GM21619 (cell line): ENCODE results near the gene FAF1.
"Not testable (repeated sequence)": the region's sequence is repeated elsewhere in the genome, so short reads cannot be mapped to it uniquely, and the experiment has no call there.

Source experiments
- ATAC-seq: cut with Tn5 transposase; IDR thresholded peaks from one replicate; pipeline ENCODE4 v1.9.1; 2021; ENCODE audit not compliant: unreplicated experiment

FAF1 gene

DNA sequence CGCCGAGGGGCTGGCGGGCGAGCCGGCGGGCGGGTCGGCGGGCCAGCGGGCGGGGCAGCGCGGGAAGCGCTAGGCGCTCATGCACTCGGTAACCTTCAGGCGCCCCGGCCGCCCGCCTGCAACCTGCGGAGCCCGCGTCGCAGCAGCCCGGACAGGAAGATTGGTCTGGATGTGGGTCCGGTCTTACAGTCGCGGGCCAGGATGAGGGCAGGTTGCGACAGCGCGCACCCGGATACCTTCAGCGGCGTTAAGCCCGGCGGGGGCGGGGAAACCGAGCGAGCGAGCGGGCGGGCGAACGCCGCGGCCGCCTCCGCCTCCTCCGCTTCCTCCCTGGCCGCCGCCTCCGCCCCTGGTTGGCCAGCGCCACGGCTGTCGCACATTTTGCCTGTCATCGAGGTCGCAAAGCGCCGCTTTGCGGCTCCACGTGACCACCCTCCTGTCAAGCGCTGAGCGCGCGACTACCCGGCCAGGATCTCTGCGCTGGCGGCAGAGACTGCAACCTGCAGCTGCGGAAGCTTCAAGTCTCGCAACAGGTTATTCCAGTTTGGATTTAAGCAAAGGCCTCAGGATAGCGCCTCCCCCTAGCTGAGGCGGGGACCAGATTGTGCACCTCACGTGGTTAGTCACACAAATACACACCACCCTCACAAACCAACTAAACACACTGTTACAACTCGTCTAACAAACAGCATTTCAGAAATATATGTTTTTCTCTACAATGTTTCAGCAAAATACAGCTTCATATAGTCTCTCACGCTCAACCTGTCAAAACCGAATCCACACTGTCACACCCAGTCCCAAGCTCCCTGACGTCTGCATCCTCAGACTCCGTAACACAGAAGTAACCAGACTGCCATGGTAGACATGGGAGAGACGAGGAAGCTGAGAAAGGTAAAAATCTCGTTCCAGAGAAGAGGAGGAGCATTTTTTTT lies at the start of gene FAF1:
Gene FAF1, minus strand, starts transcription at position 355 of the 932 bp plus-strand sequence. CDS start 456 bp downstream, outside the sequence.
- ATAC-seq = peak; percentile 89

DNA sequence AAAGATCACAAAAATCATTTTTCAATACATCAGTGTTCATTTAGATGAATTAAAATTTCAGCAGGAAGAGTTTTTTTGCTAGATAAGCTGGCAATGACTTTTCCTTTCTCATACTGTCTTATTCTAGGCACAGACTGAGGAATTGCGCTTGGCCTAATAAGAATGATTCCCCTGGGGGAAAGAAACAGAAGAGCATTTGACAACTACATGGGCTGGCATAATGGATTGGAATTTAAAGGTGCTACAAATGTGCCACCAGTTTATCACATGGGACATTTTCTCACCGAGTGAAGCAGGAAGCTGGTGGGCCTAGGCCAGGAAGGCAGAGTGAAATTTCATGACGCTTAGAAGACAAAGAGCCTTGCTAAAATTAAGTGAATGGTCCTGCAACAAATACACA lies 49.3 kb upstream of the FAF1 start:
- no peak for ATAC-seq

DNA sequence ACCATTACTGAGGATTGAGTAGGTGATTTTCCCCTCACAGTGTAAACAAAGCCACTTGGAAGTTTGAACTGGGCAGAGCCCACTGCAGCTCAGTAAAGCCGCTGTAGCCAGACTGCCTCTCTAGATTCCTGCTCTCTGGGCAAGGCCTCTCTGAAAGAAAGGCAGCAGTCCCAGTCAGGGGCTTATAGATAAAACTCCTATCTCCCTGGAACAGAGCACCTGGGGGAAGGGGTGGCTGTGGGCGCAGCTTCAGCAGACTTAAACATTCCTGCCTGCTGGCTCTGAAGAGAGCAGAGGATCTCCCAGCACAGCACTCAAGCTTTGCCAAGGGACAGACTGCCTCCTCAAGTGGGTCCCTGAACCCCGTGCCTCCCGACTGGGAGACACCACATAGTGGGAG lies 45.5 kb upstream of the FAF1 start:
- ATAC-seq = not testable (repeated sequence)

DNA sequence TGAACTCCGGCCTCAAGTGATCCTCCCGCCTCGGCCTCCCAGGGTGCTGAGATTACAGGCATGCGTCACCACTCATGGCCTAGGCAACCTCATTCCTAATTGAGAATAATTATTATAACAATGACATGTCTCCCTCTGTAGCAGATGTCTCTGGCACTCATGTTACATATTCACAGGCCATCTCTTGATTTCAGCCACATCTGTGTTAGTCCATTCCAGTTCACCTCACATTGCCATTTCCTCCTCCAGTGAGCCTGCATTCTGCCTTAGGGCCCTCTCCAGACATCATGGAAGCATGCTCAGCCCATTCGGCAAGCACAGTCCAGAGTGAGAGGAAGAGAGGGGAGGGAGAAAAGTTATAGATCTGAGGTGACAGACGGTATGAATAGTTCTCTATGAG lies 42.4 kb upstream of the FAF1 start:
- no peak for ATAC-seq

DNA sequence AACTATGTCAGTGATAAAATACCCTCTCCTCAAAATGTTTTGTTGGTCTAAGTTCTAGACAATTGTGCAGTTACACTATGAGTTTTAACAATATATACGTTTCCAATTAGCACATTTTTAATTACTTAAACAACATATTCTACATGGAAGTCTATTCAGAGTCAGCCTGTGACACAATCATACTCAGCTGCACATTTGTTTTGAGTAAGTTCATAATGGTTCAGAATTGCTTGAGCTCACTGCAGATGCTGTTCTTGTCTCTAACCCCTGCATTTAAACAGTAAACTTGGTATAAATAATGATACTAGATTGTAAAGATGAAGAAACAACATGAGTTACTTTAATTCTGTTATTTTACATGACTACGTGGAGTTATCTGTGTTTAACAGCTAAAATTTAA lies 40.6 kb upstream of the FAF1 start:
- ATAC-seq = no peak

DNA sequence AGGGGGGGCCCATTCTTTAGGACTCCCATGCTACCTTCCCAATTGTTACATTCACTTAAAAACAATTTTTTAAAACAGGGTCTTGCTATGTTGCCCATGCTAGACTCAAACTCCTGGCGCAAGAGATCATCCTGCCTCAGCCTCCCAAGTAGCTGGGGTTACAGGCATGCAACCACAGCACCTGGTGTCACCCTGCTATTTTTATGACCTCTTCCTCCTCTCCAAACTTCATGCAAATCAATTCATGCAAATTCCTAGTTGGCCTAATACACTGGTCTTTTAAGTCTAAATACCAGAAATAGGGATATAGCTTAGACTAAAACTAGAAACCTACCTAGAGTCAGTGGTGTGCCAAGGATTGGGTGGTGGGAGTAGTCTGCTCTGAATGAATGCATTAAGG lies 40.1 kb upstream of the FAF1 start:
- ATAC-seq = peak; percentile 89

DNA sequence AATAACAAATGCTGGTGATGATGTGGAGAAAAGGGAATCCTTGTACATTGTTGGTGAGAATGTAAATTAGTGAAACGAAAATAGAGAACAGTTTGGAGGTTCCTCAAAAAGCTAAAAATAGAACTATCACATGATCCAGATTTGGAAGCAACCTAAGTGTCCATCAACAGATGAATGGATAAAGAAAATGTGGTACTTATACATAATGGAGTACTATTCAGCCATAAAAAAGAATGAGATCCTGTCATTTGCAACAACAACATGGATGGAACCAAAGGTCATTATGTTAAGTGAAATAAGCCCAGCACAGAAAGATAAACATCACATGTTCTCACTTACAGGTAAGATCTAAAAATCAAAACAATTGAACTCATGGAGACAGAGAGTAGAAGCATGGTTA lies 39.3 kb upstream of the FAF1 start:
- ATAC-seq = not testable (repeated sequence)

DNA sequence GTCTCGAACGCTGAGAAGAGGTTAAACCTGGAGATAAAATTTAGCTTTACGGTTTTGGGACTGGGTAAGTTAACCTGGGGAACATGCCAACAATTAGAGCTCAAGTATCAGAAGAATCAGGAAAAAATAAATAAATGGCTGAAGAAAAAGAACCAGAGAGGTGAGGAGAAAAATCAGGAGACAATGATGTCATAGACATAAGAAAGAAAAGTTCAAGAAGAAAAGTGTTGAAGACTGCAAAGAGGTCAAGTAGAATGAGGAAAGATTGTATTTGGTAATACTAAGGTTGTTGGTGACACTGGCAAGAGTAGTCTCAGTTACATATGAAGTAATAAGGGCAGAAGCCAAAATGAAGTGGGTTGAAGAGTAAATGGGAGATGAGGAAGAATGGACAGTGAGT lies 36.0 kb upstream of the FAF1 start:
- ATAC-seq = no peak

DNA sequence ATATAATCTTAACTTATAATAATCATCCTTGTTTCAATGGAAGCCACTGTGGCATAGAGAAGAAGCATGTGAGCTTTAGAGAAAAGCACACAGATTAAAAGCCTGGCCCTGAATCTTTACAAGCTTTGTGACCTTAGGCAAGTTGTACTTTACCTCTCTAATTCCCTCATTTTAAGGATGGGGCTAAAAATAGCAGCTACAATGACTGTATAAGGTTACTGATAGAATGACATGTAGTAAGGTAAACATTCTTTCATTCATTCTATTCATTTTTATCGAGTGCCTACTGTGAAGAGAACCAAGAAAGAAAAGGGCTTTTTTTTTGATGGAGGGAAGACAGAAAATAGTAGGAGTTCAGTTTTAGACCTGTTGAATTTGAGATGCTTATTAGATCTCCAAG lies 35.6 kb upstream of the FAF1 start:
- no peak for ATAC-seq

DNA sequence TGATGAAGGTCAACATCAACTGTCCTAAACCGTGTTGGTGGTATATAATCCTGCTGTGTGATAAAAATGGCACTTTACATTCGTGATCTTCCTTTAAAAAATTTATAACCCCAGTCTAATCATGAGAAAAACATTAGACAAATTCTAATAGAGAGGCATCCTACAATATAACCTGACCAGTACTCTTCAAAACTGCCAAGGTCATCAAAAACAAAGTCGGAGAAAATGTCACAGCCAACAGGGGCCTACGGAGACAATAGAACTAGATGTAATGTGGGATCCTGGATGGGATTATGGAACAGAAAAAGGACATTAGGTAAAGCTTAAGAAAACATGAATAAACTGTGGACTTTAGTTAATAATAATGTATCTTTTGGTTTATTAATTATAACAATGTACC lies 34.9 kb upstream of the FAF1 start:
- ATAC-seq = no peak

DNA sequence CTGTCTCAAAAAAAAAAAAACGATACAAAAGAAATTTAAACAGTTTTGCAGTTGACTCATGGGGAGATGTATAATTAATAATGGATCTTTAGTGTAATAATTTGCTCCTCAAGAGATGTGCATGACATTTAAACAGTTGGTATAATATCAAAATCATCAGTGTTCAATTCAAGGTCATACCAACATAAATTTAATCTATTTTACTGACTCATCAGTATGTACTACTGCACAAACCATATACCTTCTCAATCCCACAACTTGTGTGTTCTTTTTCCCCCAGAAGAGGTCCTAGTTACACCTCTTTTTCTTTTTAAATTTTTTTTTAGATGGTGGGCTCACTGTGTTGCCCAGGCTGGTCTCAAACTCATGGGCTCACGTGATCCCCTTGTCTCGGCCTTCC lies 33.6 kb upstream of the FAF1 start:
- ATAC-seq = no peak

DNA sequence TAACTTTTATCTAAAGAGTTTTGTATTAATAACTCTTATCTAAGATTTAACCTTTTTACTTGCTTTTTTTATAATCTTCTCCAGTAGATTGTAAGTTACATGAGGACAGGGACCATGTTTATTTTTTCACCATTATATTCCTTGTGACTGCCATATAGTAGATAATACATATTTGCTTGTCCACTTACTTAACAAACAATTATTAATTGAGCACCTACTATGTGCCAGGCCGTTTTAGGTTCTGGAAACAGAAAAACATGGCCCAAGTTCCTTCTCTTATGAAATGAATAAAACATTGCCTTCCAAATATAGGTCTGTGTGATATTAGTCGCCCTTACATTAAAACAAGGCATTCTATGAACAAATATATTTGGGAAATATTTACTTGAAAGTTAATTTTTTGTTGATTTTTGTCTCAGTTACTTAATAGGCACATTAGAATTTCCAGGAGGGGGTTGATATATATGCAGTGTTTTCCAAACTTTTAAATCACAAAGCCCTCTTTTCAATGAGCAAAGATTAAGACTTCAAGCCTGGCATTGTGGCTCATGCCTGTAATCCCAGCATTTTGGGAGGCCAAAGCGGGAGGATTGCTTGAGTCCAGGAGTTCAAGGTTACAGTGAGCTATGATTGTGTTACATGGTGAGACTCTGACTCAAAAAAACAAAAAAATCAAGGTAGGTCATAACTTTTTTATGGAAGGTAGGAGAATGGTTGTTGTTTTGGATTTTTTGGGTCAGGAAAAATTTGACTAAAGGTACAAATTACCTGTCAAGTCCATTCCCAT lies 32.7 kb upstream of the FAF1 start:
- no peak for ATAC-seq

DNA sequence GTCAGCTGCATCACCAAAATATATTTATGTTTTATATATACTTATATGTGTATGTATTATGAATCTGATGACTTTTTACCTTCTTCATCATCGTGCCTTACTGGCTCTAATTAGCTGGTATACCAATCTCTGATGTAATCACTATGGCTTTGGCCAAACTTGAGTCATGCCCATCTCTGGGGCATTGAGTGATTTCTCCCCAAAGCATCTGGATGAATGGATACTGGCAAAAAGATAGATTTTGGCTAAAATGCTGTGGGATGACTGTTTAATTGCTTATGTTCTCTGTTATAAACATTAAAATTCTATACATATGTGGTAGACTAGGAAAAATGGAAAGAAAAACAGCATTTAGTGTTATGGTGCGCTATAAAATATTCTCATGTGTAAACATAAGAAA lies 29.6 kb upstream of the FAF1 start:
- no peak for ATAC-seq

DNA sequence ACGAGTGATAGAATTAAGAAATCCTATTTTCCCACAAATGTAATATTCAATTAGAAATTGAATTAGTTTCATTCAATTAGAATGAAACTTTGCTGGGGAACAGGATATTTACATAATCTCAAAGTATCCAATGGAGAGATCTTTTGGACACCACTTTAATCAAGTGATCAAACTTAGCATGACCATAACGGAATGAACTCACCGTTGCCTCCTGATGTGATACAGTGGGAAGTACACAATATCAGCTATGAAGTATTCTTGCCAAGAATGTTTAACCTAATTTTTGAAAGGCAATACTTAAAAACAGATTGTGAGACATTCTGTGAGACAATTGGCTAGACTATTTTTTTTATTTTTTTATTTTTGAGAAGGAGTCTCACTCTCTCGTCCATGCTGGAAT lies 26.6 kb upstream of the FAF1 start:
- ATAC-seq = no peak

DNA sequence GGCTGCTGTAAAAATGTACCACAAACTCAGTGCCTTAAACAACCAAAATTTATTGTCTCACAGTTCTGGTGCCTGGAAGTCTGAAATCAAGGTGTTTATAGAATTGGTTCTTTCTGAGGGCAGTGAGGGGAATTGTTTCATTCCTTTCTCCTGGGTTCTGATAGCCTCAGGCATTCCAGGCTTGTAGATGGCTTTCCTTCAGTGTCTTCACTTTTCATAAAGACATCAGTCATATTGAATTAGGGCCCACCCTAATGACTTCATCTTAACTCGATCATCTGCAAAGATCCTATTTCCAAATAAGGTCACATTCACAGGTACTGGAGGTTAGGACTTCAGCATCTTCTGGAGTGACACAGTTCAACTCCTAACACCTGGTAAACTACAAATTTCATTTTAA lies 25.0 kb upstream of the FAF1 start:
- ATAC-seq = no peak

DNA sequence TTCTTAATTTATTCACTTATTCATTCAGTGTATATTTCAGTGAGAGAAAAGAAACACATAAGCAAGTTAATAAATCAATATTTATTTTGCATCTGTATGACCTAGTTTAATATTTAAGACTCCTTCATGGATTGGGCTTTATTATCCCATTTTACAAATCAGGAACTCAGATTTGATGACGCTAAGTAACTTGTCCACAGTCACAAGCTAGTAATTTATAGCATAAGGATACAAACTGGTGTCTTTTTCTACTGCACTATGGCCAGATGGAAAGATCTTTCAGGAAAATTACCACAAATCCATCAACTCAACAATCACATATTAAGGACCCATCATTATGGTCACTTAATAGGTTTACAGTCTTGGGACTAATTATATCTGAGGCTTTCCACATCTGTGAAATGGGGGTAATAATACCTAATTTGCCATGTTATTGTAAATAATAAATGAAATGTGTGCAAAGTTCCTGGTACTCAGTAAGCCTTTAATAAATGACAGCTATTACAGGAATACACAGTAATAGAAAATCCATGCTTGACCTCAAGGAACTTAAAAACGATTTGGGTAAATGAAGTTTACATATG lies 23.2 kb upstream of the FAF1 start:
- ATAC-seq = no peak

DNA sequence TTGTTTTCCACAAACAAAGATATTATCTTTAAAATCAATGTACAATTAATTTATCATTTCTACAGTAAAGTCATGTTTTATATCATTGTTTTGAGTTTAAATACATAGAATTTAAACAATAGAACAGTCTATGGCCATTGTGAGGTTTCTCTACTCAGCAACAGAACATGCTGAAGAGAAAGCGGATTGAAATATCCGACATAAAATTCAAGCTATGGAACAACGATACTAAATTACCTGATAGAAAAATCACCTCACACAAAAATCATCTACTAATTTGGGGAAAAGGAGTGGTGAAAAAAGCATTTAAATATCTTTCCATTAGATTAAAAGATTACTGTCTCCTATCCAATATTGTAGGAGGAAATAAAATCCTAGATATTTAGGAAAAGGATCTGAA lies 22.5 kb upstream of the FAF1 start:
- ATAC-seq = no peak

DNA sequence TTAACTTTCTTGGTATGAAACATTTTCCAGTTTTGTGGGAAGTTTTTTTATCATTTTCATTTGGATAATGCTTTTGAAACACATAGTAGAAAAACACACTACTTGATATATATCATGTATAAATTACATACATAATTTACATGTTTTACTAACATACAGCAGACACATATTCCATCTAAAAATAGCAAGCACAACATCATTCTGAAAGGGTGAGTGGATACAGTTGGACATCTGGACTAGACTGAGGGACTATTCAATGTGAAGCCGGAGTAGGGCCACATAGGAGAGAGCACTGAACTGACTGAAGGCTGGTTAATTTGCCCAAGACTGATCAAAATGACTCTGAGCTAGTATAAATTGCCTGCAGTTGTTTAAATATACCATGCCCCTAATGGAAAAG lies 21.7 kb upstream of the FAF1 start:
- no peak for ATAC-seq

DNA sequence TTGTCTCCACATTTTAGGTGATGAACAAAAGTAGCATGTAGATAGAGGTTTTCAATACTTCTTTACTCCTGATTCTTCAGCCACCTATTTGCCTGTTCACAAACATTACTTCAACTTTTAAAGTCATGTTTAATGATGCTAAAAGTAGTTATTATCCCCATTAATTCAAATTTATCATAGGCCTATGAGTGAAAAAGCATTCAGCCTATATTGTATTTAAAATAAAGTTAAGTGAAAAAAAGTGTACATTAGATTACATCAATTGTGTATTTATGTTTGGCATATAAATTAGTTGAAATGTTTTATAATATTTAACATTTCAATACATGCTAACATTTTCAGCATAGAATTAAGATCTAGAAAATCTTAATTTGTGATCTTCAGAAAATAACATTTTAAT lies 20.4 kb upstream of the FAF1 start:
- no peak for ATAC-seq

DNA sequence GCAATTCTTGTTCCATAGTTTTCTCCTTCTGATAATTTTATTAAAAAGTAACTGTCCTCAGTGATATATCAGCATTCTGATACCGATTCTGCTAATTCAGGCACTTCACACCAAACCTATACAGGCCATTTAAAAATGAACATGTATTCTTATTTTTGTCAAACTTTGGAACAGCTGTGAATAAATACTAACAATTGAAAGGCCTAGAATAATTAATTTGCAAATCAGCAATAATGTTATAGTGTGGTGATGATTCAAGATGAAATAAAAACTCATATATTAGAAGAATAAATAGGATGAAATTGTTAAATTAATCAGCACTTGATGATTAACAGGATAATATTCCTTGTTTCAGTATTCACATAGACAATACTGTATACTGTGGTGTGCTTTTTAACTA lies 19.9 kb upstream of the FAF1 start:
- no peak for ATAC-seq

DNA sequence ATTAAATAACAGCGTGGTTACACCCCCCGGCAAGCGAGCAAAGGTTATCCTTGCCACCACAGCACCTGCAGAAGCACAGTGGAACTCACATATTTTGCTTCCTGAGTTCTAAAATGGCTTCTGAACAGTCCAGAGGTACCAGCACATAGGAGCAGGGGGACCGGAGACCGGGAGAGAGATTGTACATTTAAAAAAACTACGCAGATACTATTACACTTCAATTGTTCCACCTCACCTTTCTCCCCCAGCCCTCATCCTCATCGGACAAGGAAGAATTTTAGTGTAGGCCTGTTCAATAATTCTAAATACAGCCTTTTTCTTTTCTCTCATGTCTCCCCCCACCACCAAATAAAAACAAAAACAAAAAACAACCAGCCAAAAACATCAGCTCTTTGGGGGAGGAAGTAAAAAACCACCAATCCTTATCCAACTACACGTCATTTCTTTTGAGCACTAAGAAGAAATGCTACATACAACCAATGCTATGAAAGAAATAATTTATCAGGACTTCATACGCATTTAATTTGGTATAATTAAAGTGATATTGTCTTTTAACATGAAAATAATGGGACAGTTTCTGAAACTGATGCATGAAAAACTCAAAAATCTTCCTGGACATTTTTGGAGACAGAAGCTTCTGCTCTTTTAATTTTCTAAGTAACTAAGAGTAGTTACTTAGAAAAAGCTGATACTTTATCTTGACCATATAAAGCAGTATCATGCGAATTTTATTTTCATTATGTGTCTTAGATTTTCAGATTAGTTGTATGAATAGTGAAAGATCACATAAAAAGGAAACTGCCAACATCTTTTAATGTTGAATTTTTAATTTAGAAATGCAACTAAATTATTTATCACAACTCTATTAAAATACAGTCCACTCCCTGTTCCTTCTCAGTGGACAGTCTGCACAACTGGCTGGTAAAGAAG lies 19.1 kb upstream of the FAF1 start:
- ATAC-seq = no peak
